Fibroblast of skin of scalp (primary cell): Measurements from ENCODE around the gene SGF29.
"Not testable (repeated sequence)": the region's sequence is repeated elsewhere in the genome, so short reads cannot be mapped to it uniquely, and the experiment has no call there.

Experiments
- DNase-seq: peaks from one replicate; pipeline ENCODE4 v3.0.0-alpha.2; 2013

The SGF29 gene

GRCh38 chr16:28566233-28566925, 12.7 kb downstream of the SGF29 start:
- not testable (repeated sequence) for DNase-seq

GRCh38 chr16:28567292-28567691, 13.6 kb downstream of the SGF29 start:
- DNase-seq: no peak

- peak; percentile 43 for DNase-seq
These were observed 15.3 kb downstream of the SGF29 start for GRCh38 chr16:28569021-28569420.

GRCh38 chr16:28569968-28570752, 16.4 kb downstream of the SGF29 start:
- DNase-seq: no peak

GRCh38 chr16:28572696-28573510, 19.2 kb downstream of the SGF29 start:
- DNase-seq: peak; percentile 76

GRCh38 chr16:28573738-28574718, 20.3 kb downstream of the SGF29 start:
- DNase-seq: no peak

- DNase-seq: no peak
These were observed 21.2 kb downstream of the SGF29 start for GRCh38 chr16:28574925-28575324.

GRCh38 chr16:28575446-28576109, 21.9 kb downstream of the SGF29 start:
- DNase-seq: no peak

- DNase-seq: no peak
These were observed 27.1 kb downstream of the SGF29 start for GRCh38 chr16:28580726-28581315.

GRCh38 chr16:28585674-28586073, 32.0 kb downstream of the SGF29 start:
- no peak for DNase-seq

- no peak for DNase-seq
These were observed 32.7 kb downstream of the SGF29 start for GRCh38 chr16:28586466-28586865.

- DNase-seq: no peak
These were observed 33.7 kb downstream of the SGF29 start for GRCh38 chr16:28587386-28587785.

GRCh38 chr16:28589069-28589468, 35.3 kb downstream of the SGF29 start:
- DNase-seq: no peak

- no peak for DNase-seq
These were observed 36.2 kb downstream of the SGF29 start for GRCh38 chr16:28589930-28590329.

GRCh38 chr16:28590384-28591340, 36.9 kb downstream of the SGF29 start:
- DNase-seq: no peak

GRCh38 chr16:28591355-28591754, 37.6 kb downstream of the SGF29 start:
- DNase-seq: no peak

- DNase-seq: no peak
These were observed 38.8 kb downstream of the SGF29 start for GRCh38 chr16:28592511-28592910.

- no peak for DNase-seq
These were observed 39.3 kb downstream of the SGF29 start for GRCh38 chr16:28592979-28593553.

GRCh38 chr16:28595451-28595850, 41.7 kb downstream of the SGF29 start:
- DNase-seq: not testable (repeated sequence)
